Smooth muscle cell (in vitro differentiated cells): ENCODE measurements around the gene HSD11B1. TPM values are rescaled to one million over a fixed set of nuclear protein-coding genes. Genes with fewer than 3 reads are reported as not detected.

Source experiments
- DNase-seq: peaks from one replicate; lab custom pipeline; 2025; ENCODE audit not compliant: unreplicated experiment; lab: John Stamatoyannopoulos, UW
- H2AFZ ChIP-seq: fragments of 200-600 bp; sonication (generic); 2 replicates; pipeline ENCODE4 v1.6.0; 2016; ENCODE audit warnings: antibody characterized with exemption, low read depth, mild to moderate bottlenecking
- H3F3A ChIP-seq: fragments of 200-600 bp; sonication (generic); 2 replicates; pipeline ENCODE4 v1.6.0; 2017; ENCODE audit warnings: antibody characterized with exemption, low read depth
- H3K27ac ChIP-seq: fragments of 200-600 bp; sonication (generic); 2 replicates; pipeline ENCODE4 v1.5.1; 2016; ENCODE audit warnings: low read depth, mild to moderate bottlenecking
- H3K27me3 ChIP-seq: fragments of 200-600 bp; sonication (generic); 2 replicates; pipeline ENCODE4 v1.6.1; 2016; ENCODE audit warnings: low read depth, mild to moderate bottlenecking
- H3K36me3 ChIP-seq: fragments of 200-600 bp; sonication (generic); 2 replicates; pipeline ENCODE4 v1.5.1; 2016; ENCODE audit warnings: low read depth
- H3K4me1 ChIP-seq: fragments of 200-600 bp; sonication (generic); 2 replicates; pipeline ENCODE4 v1.5.1; 2016; ENCODE audit warnings: low read depth
- H3K4me2 ChIP-seq: fragments of 200-600 bp; sonication (generic); 2 replicates; pipeline ENCODE4 v1.6.0; 2016; ENCODE audit warnings: mild to moderate bottlenecking
- H3K4me3 ChIP-seq: fragments of 200-600 bp; sonication (generic); 2 replicates; pipeline ENCODE4 v1.5.1; 2016; ENCODE audit warnings: mild to moderate bottlenecking
- H3K79me2 ChIP-seq: fragments of 200-600 bp; sonication (generic); 2 replicates; pipeline ENCODE4 v1.6.0; 2016; ENCODE audit warnings: low read depth, mild to moderate bottlenecking
- H3K9ac ChIP-seq: fragments of 200-600 bp; sonication (generic); 2 replicates; pipeline ENCODE4 v1.6.0; 2016; ENCODE audit warnings: low read depth
- H3K9me3 ChIP-seq: fragments of 200-600 bp; sonication (generic); replicated peaks from 2 replicates; pipeline ENCODE4 v1.5.1; 2016; ENCODE audit warnings: low read depth
- H4K20me1 ChIP-seq: fragments of 200-600 bp; sonication (generic); 2 replicates; pipeline ENCODE4 v1.6.0; 2016; ENCODE audit warnings: low read depth
- WGBS: methylation state at CpG from one replicate; pipeline ENCODE4 v1.1.7; 2016; ENCODE audit warnings: low lambda C conversion rate; 5-methylcytosine and 5-hydroxymethylcytosine counted together
- polyA plus RNA-seq: library from polyadenylated mRNA; unstranded; fragments of >200 nt; fragmentation: Nextera tagmentation; extraction: Ambion mirVana; gene quantifications from 2 replicates; pipeline ENCODE4 v1.2.1, GENCODE V29; 2016
- total RNA-seq: library from RNA; depleted of rRNA; stranded (reverse); fragments of >200 nt; gene quantifications from 2 replicates; pipeline ENCODE4 v1.2.3, GENCODE V29; 2014
- TF ChIP-seq, protein P1 (sequence below): fragments of 200-600 bp; sonication (generic); IDR thresholded peaks from 2 replicates; pipeline ENCODE4 v1.5.1; 2017; ENCODE audit warnings: borderline replicate concordance, mild to moderate bottlenecking, antibody characterized with exemption; ENCODE audit not compliant: insufficient read depth, poor library complexity, severe bottlenecking

The HSD11B1 gene
- total RNA-seq (not detected in 2 replicates), polyA plus RNA-seq (0.74 TPM in 1 of 2 replicates, not detected in the other)

DNA sequence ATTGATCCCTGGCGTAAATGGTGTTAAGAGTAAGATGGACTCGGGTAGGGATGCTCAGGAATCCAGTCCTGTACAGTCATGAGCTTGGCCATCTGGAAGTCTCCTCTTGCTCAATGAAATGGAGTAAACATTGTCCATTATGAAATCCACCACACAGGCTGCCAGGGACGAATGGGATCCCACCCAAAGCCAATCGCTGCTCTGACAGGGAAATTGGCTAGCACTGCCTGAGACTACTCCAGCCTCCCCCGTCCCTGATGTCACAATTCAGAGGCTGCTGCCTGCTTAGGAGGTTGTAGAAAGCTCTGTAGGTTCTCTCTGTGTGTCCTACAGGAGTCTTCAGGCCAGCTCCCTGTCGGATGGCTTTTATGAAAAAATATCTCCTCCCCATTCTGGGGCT, at the start of gene HSD11B1:
Gene HSD11B1, plus strand, starts transcription at position 263 of the 400 bp plus-strand sequence. Its CDS starts 97 bp downstream, at position 360.
- no peak within 1 kb of the TSS for H3K4me3 ChIP-seq
- 80% methylated on average over 6 of the region's 6 CpGs for WGBS
- peaks cover 4% of the 10 kb centered on the region for H3K27me3 ChIP-seq
- TF ChIP-seq, protein P1, sequence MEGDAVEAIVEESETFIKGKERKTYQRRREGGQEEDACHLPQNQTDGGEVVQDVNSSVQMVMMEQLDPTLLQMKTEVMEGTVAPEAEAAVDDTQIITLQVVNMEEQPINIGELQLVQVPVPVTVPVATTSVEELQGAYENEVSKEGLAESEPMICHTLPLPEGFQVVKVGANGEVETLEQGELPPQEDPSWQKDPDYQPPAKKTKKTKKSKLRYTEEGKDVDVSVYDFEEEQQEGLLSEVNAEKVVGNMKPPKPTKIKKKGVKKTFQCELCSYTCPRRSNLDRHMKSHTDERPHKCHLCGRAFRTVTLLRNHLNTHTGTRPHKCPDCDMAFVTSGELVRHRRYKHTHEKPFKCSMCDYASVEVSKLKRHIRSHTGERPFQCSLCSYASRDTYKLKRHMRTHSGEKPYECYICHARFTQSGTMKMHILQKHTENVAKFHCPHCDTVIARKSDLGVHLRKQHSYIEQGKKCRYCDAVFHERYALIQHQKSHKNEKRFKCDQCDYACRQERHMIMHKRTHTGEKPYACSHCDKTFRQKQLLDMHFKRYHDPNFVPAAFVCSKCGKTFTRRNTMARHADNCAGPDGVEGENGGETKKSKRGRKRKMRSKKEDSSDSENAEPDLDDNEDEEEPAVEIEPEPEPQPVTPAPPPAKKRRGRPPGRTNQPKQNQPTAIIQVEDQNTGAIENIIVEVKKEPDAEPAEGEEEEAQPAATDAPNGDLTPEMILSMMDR = no peak
- no peaks in the 10 kb centered on the region for H3K4me1 ChIP-seq
- no peaks in the 10 kb centered on the region for H3K36me3 ChIP-seq
- H3K27ac ChIP-seq = no peak within 1 kb of the TSS
- no peak within 1 kb of the TSS for H3K4me2 ChIP-seq
- H4K20me1 ChIP-seq = no peaks in the 10 kb centered on the region
- H3K9me3 ChIP-seq = no peaks in the 10 kb centered on the region
- no peaks in the 10 kb centered on the region for H3K79me2 ChIP-seq
- H3K9ac ChIP-seq = no peak within 1 kb of the TSS
- no peaks in the 10 kb centered on the region for H3F3A ChIP-seq
- DNase-seq = no peak
- no peak within 1 kb of the TSS for H2AFZ ChIP-seq

DNA sequence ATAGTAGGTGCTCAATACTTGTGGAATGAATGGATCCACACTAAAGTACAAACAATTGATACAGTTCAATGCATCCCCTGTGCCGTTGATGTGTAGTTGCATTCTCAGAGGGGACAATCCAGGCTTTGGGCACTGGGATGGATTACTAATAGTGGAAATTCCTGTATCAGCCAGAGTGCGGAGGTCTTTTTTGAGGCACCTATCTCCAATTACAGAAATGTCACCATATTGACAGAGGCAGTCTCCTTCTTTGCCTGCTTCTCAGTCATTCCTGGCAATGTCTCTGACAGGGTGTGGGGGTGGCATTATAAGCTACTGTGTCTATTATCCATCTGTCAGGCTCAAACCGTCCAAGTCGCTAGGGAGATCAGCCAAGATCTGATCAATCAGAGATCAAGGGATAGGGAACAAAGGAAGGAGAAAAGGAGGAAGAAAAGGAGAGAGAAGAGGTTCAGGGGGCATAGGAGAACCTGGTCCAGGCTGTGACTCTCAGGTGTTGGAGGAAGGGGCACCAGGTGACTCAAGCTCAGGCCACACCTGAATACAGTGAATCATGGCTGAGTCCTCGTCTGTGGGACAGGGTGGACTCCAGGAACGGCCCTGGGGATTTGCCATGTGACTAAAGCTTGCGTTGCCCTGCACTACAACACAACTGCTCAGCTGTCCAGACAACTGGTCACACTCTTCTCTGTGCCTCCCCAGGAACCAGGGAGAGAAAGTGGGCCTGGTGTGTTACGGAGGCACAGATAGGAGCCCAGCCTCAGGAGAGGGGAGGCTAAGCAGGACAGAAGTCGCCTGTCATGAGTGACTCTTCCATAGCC, 49.0 kb upstream of the HSD11B1 start:
- Histone ChIP-seq H3K79me2 (no peaks in the 10 kb centered on the region), H4K20me1 (no peaks in the 10 kb centered on the region), H3K4me2 (no peak overlapping the region), H2AFZ (no peak overlapping the region), H3K4me3 (no peak overlapping the region), H3K4me1 (peaks cover 9% of the 10 kb centered on the region), H3K9ac (no peak overlapping the region), H3K27me3 (no peaks in the 10 kb centered on the region), H3K36me3 (no peaks in the 10 kb centered on the region), H3K27ac (peak overlapping the region; percentile 9), H3K9me3 (no peaks in the 10 kb centered on the region), H3F3A (no peaks in the 10 kb centered on the region)
- DNase-seq = no peak
- TF ChIP-seq, protein P1 = no peak
- WGBS = 91% methylated on average over 9 of the region's 9 CpGs

DNA sequence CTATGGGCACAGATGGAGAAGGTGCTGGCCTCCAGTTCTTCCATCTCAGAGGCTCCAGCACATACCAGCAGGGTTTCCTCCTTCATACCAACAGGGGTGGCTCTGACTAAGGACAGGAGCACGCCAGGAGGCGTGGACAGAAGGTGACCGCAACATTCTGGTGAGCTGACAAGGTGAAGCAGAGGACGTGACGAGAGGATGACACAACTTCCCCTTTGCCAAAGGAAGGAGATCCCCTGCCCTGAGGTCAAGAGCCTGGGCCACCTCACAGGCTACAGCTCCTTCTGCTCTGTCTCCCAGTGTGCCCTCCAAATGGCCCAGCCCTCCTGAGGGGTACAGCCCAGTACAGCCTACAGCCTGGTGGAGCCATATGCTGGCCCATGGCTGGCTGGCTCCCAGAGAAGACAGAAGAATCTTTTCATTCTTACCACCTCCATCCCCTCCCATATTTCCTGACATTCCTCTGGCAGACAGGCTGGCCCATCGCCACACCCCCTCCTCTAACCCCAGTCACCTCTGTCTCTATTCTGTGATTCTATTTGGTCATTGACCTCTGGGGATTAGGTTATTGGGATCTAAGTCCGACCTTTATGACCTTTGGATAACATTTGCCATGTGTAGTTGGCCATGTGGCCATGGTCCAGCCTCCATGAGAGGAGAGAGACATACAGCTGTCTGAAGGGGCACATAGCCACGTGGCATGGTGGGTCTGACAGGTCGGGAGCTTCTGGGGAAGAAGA, 47.3 kb upstream of the HSD11B1 start:
- Histone ChIP-seq H3K9ac (no peak overlapping the region), H4K20me1 (no peaks in the 10 kb centered on the region), H3K36me3 (no peaks in the 10 kb centered on the region), H3K9me3 (no peaks in the 10 kb centered on the region), H3K27ac (no peak overlapping the region), H3F3A (no peaks in the 10 kb centered on the region), H3K4me1 (peaks cover 9% of the 10 kb centered on the region), H3K4me3 (no peak overlapping the region), H3K79me2 (no peaks in the 10 kb centered on the region), H3K4me2 (no peak overlapping the region), H2AFZ (no peak overlapping the region), H3K27me3 (no peaks in the 10 kb centered on the region)
- no peak for DNase-seq
- TF ChIP-seq, protein P1 = no peak
- 82% methylated on average over 9 of the region's 9 CpGs for WGBS
